ENCODE measurements around the gene XRRA1.

DNA sequence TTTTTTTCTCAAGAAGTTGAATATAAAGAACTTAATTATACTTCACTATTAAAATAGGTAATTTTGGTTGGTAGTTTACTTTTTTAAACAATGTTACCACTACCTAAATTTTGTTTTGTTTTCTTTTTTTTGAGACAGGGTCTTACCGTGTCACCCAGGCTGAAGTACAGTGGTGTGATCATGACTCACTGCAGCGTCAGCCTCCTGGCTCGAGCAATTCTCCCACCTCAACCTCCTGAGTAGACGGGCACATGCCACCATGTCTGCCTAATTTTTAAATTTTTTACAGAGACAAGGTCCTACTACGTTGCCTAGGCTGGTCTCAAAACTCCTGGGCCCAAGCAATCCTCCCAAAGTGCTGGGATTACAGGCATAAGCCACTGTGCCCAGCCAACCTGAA is 17.8 kb upstream of the XRRA1 start:
- TF ChIP-seq, protein P1, sequence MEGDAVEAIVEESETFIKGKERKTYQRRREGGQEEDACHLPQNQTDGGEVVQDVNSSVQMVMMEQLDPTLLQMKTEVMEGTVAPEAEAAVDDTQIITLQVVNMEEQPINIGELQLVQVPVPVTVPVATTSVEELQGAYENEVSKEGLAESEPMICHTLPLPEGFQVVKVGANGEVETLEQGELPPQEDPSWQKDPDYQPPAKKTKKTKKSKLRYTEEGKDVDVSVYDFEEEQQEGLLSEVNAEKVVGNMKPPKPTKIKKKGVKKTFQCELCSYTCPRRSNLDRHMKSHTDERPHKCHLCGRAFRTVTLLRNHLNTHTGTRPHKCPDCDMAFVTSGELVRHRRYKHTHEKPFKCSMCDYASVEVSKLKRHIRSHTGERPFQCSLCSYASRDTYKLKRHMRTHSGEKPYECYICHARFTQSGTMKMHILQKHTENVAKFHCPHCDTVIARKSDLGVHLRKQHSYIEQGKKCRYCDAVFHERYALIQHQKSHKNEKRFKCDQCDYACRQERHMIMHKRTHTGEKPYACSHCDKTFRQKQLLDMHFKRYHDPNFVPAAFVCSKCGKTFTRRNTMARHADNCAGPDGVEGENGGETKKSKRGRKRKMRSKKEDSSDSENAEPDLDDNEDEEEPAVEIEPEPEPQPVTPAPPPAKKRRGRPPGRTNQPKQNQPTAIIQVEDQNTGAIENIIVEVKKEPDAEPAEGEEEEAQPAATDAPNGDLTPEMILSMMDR (IDR thresholded peaks at IDR 0.05; ENCODE audit: low read depth, low read length): no peak
- no peak for TF ChIP-seq POLR2A (IDR thresholded peaks at IDR 0.05; ENCODE audit: extremely low read depth, insufficient read length)
- TF ChIP-seq MYC (IDR thresholded peaks at IDR 0.05; ENCODE audit: low read depth, low read length): no peak
- TF ChIP-seq, protein P2, sequence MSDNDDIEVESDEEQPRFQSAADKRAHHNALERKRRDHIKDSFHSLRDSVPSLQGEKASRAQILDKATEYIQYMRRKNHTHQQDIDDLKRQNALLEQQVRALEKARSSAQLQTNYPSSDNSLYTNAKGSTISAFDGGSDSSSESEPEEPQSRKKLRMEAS (IDR thresholded peaks at IDR 0.05; ENCODE audit: low read depth, low read length): no peak
